Measurements from ENCODE around the gene AGT. TPM values are rescaled to one million over a fixed set of nuclear protein-coding genes. Genes with fewer than 3 reads are reported as not detected.

Gene AGT
- total and polyA plus RNA-seq, 7 donors, result 9.2 to 187 (median 38.0) TPM

DNA sequence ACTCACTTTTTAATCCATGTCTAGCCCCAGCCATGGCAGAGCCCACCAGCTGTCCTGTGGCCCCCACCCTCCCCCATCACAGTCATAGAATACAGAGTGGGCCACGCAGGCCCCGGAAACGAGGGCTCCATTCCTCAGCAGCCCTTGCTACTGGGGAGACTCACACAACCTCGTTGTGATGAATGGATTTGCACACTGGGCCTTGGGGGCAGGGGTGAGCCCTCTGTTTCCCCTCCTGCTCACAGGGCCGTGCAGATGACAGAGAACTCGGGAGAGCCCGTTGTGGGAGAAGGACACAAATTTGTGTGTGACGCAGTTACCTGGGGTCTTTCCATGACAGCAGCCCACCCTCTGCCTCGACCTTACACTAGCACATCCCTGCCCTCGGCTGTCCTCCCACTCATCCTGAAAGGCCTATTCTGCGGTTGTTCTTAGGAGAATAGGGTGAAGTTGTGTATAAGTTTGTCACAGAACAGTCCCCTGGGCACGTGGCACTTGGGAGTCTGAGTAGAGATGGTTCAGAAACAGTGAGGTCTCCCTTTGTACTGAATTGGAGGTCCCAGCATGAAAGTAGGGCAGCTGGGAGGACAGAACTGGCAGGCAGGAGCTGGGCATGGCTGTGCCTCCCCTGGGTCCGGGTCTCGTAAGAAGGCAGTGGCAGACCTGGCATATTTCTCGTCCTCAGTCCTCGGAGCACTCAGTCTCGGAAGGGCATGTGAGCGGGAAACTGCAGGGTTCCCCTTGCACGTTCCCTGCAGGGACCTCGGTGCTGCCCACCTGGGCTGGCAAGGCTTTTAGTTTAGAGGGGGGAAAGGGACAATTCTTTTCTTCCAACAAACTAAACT is 6.8 kb downstream of the AGT start:
- Histone ChIP-seq H3K4me3 (no peak overlapping the region), H3K9me3 (no peaks in the 10 kb centered on the region), H3K27ac (no peak overlapping the region), H3K4me1 (peaks cover 3% of the 10 kb centered on the region), H3K36me3 (ENCODE audit: insufficient read depth in 1 of 2, low read depth in 1 of 2) (peaks cover 0 to 44% of the 10 kb centered on the region in 2 donors), H3K27me3 (ENCODE audit: insufficient read depth in 3 of 3, low read length in 2 of 3) (no peaks in the 10 kb centered on the region)
- ATAC-seq (no peak), DNase-seq (no peak)
- intact Hi-C loops (cut with DNase I), result no loop called here
- TF ChIP-seq CTCF (IDR thresholded peaks at IDR 0.05), result no peak
- WGBS, 3 donors, result 87 to 88% (median 87%) methylated on average over 20 of the region's 20 CpGs

DNA sequence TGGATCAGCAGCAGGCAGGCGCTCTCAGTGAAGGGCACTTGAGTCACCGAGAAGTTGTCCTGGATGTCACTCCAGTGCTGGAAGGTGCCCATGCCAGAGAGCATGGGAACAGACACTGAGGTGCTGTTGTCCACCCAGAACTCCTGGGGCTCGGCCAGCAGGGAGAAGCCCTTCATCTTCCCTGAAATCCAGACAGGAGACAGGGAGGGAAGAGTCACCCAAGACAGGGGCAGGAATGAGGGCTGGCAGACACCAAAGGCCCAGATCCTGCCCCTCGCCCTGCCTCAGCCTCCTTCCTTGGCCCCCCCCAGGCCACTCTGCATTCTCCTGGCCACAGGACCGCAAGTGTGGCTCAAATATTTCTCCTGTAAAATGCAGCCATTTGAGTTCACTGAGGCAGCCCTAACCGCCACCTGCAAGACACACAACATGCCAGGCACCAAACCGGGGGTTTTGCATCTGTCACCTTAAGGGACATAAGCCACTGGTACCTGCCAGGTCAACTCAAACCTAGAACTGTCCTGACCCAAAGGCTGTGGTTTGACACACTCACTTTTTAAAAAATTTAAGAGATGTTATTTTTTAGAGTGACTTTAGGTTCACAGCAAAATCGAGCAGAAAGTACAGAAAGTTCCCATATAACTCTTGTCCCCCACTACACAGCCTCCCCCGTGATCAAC is 7.8 kb downstream of the AGT start:
- 85 to 91% (median 88%) methylated on average over 9 of the region's 9 CpGs for WGBS, 3 donors
- H3K27ac ChIP-seq, result no peak overlapping the region
- intact Hi-C loops (cut with DNase I), result no loop called here
- H3K27me3 ChIP-seq (ENCODE audit: insufficient read depth in 3 of 3, low read length in 2 of 3), result no peaks in the 10 kb centered on the region
- H3K9me3 ChIP-seq, result no peaks in the 10 kb centered on the region
- TF ChIP-seq CTCF (IDR thresholded peaks at IDR 0.05), result no peak
- DNase-seq, result no peak
- no peak for ATAC-seq
- no peak overlapping the region for H3K4me3 ChIP-seq
- H3K4me1 ChIP-seq, result peaks cover 3% of the 10 kb centered on the region
- peaks cover 0 to 53% of the 10 kb centered on the region in 2 donors for H3K36me3 ChIP-seq (ENCODE audit: insufficient read depth in 1 of 2, low read depth in 1 of 2)

GRCh38 chr1:230705289-230706019 is 8.5 kb downstream of the AGT start:
- TF ChIP-seq CTCF (IDR thresholded peaks at IDR 0.05), result no peak
- Histone ChIP-seq H3K36me3 (ENCODE audit: insufficient read depth in 1 of 2, low read depth in 1 of 2) (peaks cover 0 to 50% of the 10 kb centered on the region in 2 donors), H3K4me3 (no peak overlapping the region), H3K4me1 (peaks cover 3% of the 10 kb centered on the region), H3K27me3 (ENCODE audit: insufficient read depth in 3 of 3, low read length in 2 of 3) (no peaks in the 10 kb centered on the region), H3K9me3 (no peaks in the 10 kb centered on the region), H3K27ac (no peak overlapping the region)
- DNase-seq (peak in 1 of 2 donors; percentile 39), ATAC-seq (no peak)
- intact Hi-C loops (cut with DNase I), result no loop called here
- 88 to 92% (median 92%) methylated on average over 18 of the region's 18 CpGs for WGBS, 3 donors

GRCh38 chr1:230704830-230705229 is 9.1 kb downstream of the AGT start:
- H3K27me3 ChIP-seq (ENCODE audit: insufficient read depth in 3 of 3, low read length in 2 of 3), result no peaks in the 10 kb centered on the region
- peaks cover 0 to 44% of the 10 kb centered on the region in 2 donors for H3K36me3 ChIP-seq (ENCODE audit: insufficient read depth in 1 of 2, low read depth in 1 of 2)
- WGBS, 3 donors, result 94 to 96% (median 95%) methylated on average over 7 of the region's 7 CpGs
- intact Hi-C loops (cut with DNase I), result loop anchor here in 1 of 2 donors (5.0 kb wide), 1 partner anchor 67 kb away; no protein-coding TSS in a partner anchor
- no peak for TF ChIP-seq CTCF (IDR thresholded peaks at IDR 0.05)
- no peak for ATAC-seq
- no peaks in the 10 kb centered on the region for H3K9me3 ChIP-seq
- no peak overlapping the region for H3K27ac ChIP-seq
- DNase-seq, result no peak
- H3K4me3 ChIP-seq, result no peak overlapping the region
- H3K4me1 ChIP-seq, result peaks cover 3% of the 10 kb centered on the region
